Keratinocyte (primary cell): ENCODE results near the gene IP6K2. TPM values are rescaled to one million over a fixed set of nuclear protein-coding genes. Genes with fewer than 3 reads are reported as not detected.

Experiments used
- DNase-seq: peaks from one replicate; pipeline ENCODE4 v3.0.0-alpha.2; 2011; ENCODE audit warnings: low read depth, missing footprints, low spot score
- FAIRE-seq: peaks from 2 replicates; lab custom pipeline; 2011; peaks lifted over from hg19 to GRCh38; lab: Jason Lieb, UNC
- H2AFZ ChIP-seq: 2 replicates; pipeline ENCODE4 v1.6.0; 2012; ENCODE audit warnings: low read length, control low read depth, inconsistent platforms; ENCODE audit not compliant: control insufficient read depth
- H3K27ac ChIP-seq: 2 replicates; pipeline ENCODE4 v1.5.1; 2011; ENCODE audit warnings: low read length; ENCODE audit not compliant: control insufficient read depth, insufficient read depth
- H3K27me3 ChIP-seq: 3 replicates; pipeline ENCODE4 v1.6.0; 2011; ENCODE audit warnings: low read length; ENCODE audit not compliant: control insufficient read depth, insufficient read depth; ENCODE audit errors: extremely low read depth
- H3K36me3 ChIP-seq, 2 experiments: 2 replicates in 1 of 2; 3 replicates in 1 of 2; pipeline ENCODE4 v1.5.1; 2011; ENCODE audit warnings: low read length in 2 of 2, mild to moderate bottlenecking in 1 of 2; ENCODE audit not compliant: control insufficient read depth in 2 of 2, insufficient read depth in 2 of 2; ENCODE audit errors: extremely low read depth in 1 of 2
- H3K4me1 ChIP-seq: 3 replicates; pipeline ENCODE4 v1.5.1; 2011; ENCODE audit warnings: low read length; ENCODE audit not compliant: control insufficient read depth, insufficient read depth; ENCODE audit errors: extremely low read depth
- H3K4me2 ChIP-seq: 3 replicates; pipeline ENCODE4 v1.6.0; 2011; ENCODE audit warnings: low read depth, low read length; ENCODE audit not compliant: control insufficient read depth, insufficient read depth; ENCODE audit errors: extremely low read depth
- H3K4me3 ChIP-seq, 3 experiments: fragments of 200-600 bp in 1 of 3; sonication (generic) in 1 of 3; 2 replicates in 2 of 3; 3 replicates in 1 of 3; pipeline ENCODE4 v1.5.1; 2011 to 2016; ENCODE audit warnings: low read length in 3 of 3, mild to moderate bottlenecking in 3 of 3, control low read depth in 2 of 3, inconsistent platforms in 1 of 3, low read depth in 1 of 3, mixed read lengths in 1 of 3, mixed run types in 1 of 3, moderate library complexity in 1 of 3; ENCODE audit not compliant: control insufficient read depth in 2 of 3, insufficient read depth in 2 of 3; ENCODE audit errors: extremely low read depth in 1 of 3
- H3K79me2 ChIP-seq: 2 replicates; pipeline ENCODE4 v1.6.0; 2012; ENCODE audit warnings: low read length; ENCODE audit not compliant: control insufficient read depth, insufficient read depth
- H3K9ac ChIP-seq: 3 replicates; pipeline ENCODE4 v1.6.0; 2011; ENCODE audit warnings: low read length; ENCODE audit not compliant: control insufficient read depth, insufficient read depth; ENCODE audit errors: extremely low read depth
- H3K9me1 ChIP-seq: 3 replicates; pipeline ENCODE4 v1.6.0; 2011; ENCODE audit warnings: low read length; ENCODE audit not compliant: control insufficient read depth, insufficient read depth; ENCODE audit errors: extremely low read depth
- H3K9me3 ChIP-seq: 2 replicates; pipeline ENCODE4 v1.5.1; 2012; ENCODE audit warnings: low read depth, low read length; ENCODE audit not compliant: control insufficient read depth
- H4K20me1 ChIP-seq: 3 replicates; pipeline ENCODE4 v1.6.0; 2011; ENCODE audit warnings: low read length; ENCODE audit not compliant: control insufficient read depth, insufficient read depth; ENCODE audit errors: extremely low read depth
- EZH2 ChIP-seq: IDR thresholded peaks from one replicate; pipeline ENCODE4 v1.6.1; 2012; ENCODE audit warnings: inconsistent platforms, mild to moderate bottlenecking, low read length, moderate library complexity
- dilution Hi-C: fragments of 300-500 bp; cut with MboI; formaldehyde crosslinking; loops from one replicate; pipeline ENCODE4 v1.7.0; 2020; ENCODE audit warnings: low sequenced_read_pairs; ENCODE audit not compliant: extremely low pct_ligation_motif_present
- polyA plus RNA-seq, 5 experiments: library from polyadenylated mRNA; depleted of rRNA in 3 of 5; stranded (reverse) in 3 of 5; stranded (forward) in 1 of 5; unstranded in 1 of 5; fragments of >200 nt; gene quantifications; 1 replicate in 1 of 5; 2 replicates in 3 of 5; 3 replicates in 1 of 5; pipeline versions ENCODE4 v1.2.1 to v1.2.3, GENCODE V29; 2011 to 2012; ENCODE audit warnings: missing spikeins in 2 of 5, low read depth in 1 of 5, low replicate concordance in 1 of 5
- TF ChIP-seq, protein P1 (sequence below), 3 experiments: IDR thresholded peaks in 1 of 3; conservative IDR thresholded peaks in 1 of 3; optimal IDR thresholded peaks in 1 of 3; 2 replicates in 2 of 3; 3 replicates in 1 of 3; pipeline versions ENCODE3 to v1.5.1; 2011; ENCODE audit warnings: low read length in 3 of 3, mild to moderate bottlenecking in 3 of 3, moderate library complexity in 2 of 3, control low read depth in 1 of 3, inconsistent platforms in 1 of 3; ENCODE audit not compliant: insufficient read depth in 2 of 3; ENCODE audit errors: extremely low read depth in 1 of 3

Gene IP6K2
- polyA plus RNA-seq, 1 donor (not counting 4 experiments of a cell fraction or from before 2014, with no cell fraction given) = 110 TPM

- dilution Hi-C loops = no loop called here
- H3K36me3 ChIP-seq = peaks cover 20 to 22% of the 10 kb centered on the region in 2 experiments
- DNase-seq = no peak
Observed at GRCh38 chr3:48674505-48674904, 42.5 kb downstream of the IP6K2 start.

GRCh38 chr3:48672522-48672921, 44.5 kb downstream of the IP6K2 start:
- no peaks in the 10 kb centered on the region for H3K27me3 ChIP-seq
- DNase-seq = no peak
- no peak for FAIRE-seq
- no peak overlapping the region for H3K4me2 ChIP-seq
- no peak overlapping the region for H3K27ac ChIP-seq
- no peak overlapping the region for H2AFZ ChIP-seq
- H3K9me3 ChIP-seq = no peaks in the 10 kb centered on the region
- H3K79me2 ChIP-seq = no peaks in the 10 kb centered on the region
- H3K4me3 ChIP-seq = no peak overlapping the region
- dilution Hi-C loops = no loop called here
- no peak for TF ChIP-seq EZH2
- TF ChIP-seq, protein P1, sequence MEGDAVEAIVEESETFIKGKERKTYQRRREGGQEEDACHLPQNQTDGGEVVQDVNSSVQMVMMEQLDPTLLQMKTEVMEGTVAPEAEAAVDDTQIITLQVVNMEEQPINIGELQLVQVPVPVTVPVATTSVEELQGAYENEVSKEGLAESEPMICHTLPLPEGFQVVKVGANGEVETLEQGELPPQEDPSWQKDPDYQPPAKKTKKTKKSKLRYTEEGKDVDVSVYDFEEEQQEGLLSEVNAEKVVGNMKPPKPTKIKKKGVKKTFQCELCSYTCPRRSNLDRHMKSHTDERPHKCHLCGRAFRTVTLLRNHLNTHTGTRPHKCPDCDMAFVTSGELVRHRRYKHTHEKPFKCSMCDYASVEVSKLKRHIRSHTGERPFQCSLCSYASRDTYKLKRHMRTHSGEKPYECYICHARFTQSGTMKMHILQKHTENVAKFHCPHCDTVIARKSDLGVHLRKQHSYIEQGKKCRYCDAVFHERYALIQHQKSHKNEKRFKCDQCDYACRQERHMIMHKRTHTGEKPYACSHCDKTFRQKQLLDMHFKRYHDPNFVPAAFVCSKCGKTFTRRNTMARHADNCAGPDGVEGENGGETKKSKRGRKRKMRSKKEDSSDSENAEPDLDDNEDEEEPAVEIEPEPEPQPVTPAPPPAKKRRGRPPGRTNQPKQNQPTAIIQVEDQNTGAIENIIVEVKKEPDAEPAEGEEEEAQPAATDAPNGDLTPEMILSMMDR (optimal IDR thresholded peaks at IDR 0.05 in 1 of 3, IDR thresholded peaks at IDR 0.05 in 1 of 3, conservative IDR thresholded peaks at IDR 0.05 in 1 of 3; ENCODE audit: extremely low read depth in 1 of 3, insufficient read depth in 2 of 3, low read length in 3 of 3) = no peak
- no peaks in the 10 kb centered on the region for H4K20me1 ChIP-seq
- H3K9ac ChIP-seq = no peak overlapping the region
- no peaks in the 10 kb centered on the region for H3K4me1 ChIP-seq
- peaks cover 11 to 18% of the 10 kb centered on the region in 2 experiments for H3K36me3 ChIP-seq
- no peaks in the 10 kb centered on the region for H3K9me1 ChIP-seq

More at GRCh38 chr3:48674505-48674904, 42.5 kb downstream of the IP6K2 start:
- Histone ChIP-seq H3K4me2 (no peak overlapping the region), H4K20me1 (no peaks in the 10 kb centered on the region), H3K27ac (no peak overlapping the region), H3K9me1 (no peaks in the 10 kb centered on the region), H3K9me3 (no peaks in the 10 kb centered on the region), H3K27me3 (no peaks in the 10 kb centered on the region), H3K79me2 (no peaks in the 10 kb centered on the region), H2AFZ (no peak overlapping the region), H3K4me3 (no peak overlapping the region), H3K4me1 (no peaks in the 10 kb centered on the region), H3K9ac (no peak overlapping the region)
- no peak for FAIRE-seq
- TF ChIP-seq, protein P1 (optimal IDR thresholded peaks at IDR 0.05 in 1 of 3, IDR thresholded peaks at IDR 0.05 in 1 of 3, conservative IDR thresholded peaks at IDR 0.05 in 1 of 3; ENCODE audit: extremely low read depth in 1 of 3, insufficient read depth in 2 of 3, low read length in 3 of 3) = no peak
- TF ChIP-seq EZH2 = no peak
